Measurements from ENCODE around the gene SLC25A25.
"Not testable (repeated sequence)": the region's sequence is repeated elsewhere in the genome, so short reads cannot be mapped to it uniquely, and the experiment has no call there.

The SLC25A25 gene

DNA sequence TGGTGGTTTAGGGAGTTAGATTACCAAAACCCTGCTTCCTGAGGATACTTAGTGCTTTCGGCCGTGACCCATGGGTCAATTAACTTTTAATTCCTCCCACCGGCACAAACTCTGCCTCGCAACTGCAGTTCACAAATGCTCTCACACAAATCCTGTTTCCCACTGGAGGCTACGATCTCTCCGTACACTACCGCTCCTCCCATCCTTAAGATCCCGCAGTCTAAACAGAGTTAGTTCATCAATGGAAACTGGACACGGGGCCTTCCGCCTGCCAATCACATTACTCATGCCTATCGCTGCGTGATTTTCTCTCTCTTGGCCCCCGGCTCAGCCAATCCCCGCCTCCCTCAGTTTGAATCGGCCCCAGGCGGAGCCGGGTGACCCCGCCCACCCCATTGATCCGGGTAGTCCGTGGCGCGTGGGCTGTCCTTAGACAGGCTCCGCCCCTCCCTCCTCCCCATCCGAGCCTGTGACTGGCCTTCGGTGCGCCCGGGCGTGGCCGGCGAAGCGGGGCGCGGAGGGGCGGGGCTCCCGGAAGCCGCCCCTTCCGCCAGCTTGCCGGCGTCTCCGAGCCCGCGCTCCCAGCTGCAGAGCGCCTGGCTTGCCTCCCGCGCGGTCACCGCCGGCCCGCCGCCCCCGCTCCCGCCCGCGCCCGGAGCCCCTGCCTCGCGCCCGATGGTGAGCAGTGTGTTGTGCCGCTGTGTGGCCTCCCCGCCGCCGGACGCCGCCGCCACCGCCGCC lies at the start of gene SLC25A25:
SLC25A25 (plus strand) TSS at position 588 of the 741 bp plus-strand sequence; CDS start at position 676, 88 bp downstream.
- TF ChIP-seq CTCF (IDR thresholded peaks at IDR 0.05; ENCODE audit: insufficient read depth, missing control alignments): no peak
- FAIRE-seq (no peak), DNase-seq (ENCODE audit: insufficient read length, low spot score) (peak; percentile 75)

DNA sequence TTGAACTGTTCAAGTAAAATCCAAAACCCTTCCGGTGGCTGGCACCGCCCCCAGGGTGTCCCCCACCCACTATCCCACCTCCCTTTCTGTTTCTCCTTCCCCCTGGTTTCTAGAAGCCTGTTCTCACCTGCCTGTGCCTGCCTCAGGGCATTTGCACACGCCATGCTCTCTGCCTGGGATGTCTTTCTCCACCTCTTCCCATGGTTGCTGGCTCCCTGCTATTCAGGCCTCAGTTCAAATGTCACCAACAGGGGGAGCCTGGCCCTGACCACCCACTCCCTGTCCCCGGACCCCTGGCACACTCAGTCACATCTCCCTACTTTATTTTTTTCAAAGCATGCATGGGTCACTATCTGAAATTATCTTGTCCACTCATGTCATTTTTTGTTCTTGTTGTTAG lies 47.3 kb upstream of the SLC25A25 start:
- FAIRE-seq: no peak
- peak; percentile 5 for TF ChIP-seq CTCF (IDR thresholded peaks at IDR 0.05; ENCODE audit: insufficient read depth, missing control alignments)

GRCh38 chr9:128021098-128021497 lies 46.9 kb upstream of the SLC25A25 start:
- FAIRE-seq: no peak
- no peak for DNase-seq (ENCODE audit: insufficient read length, low spot score)
- TF ChIP-seq CTCF (IDR thresholded peaks at IDR 0.05; ENCODE audit: insufficient read depth, missing control alignments): no peak

More for the DNA sequence above, 47.3 kb upstream of the SLC25A25 start:
- no peak for DNase-seq (ENCODE audit: insufficient read length, low spot score)

DNA sequence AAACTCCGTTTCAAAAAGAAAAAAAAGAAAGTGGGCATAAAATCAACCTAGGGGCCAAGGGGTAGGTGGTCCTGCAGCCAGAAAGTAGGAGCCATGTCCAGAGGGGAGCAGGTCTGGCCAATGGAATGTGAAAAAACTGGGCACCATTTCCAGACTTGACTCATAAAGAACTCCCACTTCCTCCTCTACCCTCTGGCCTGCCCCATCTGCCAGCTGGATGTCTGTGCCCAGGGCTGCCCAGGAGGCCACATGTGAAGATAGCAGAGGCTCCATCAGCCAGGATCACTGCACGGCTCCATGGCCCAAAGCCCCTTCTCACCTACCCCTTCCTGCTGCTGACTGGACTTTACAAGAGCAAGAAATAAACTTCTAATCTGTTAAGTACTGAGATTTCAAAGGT lies 45.1 kb upstream of the SLC25A25 start:
- FAIRE-seq (no peak), DNase-seq (ENCODE audit: insufficient read length, low spot score) (no peak)
- TF ChIP-seq CTCF (IDR thresholded peaks at IDR 0.05; ENCODE audit: insufficient read depth, missing control alignments): no peak

DNA sequence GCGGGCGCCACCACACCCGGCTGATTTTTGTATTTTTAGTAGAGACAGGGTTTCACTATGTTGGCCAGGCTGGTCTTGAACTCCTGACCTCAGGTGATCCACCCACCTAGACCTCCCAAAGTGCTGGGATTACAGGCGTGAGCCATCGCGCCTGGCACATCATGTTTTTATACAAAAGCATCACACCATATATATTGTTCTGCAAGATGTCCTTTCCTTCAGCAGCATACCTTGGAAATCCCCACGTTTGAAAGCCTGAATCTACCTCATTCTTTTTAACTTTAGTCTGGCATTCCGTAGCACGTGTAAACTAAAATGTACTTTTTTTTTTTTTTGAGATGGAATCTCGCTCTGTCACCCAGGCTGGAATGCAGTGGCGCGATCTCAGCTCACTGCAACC lies 44.4 kb upstream of the SLC25A25 start:
- DNase-seq (ENCODE audit: insufficient read length, low spot score); FAIRE-seq: not testable (repeated sequence)

DNA sequence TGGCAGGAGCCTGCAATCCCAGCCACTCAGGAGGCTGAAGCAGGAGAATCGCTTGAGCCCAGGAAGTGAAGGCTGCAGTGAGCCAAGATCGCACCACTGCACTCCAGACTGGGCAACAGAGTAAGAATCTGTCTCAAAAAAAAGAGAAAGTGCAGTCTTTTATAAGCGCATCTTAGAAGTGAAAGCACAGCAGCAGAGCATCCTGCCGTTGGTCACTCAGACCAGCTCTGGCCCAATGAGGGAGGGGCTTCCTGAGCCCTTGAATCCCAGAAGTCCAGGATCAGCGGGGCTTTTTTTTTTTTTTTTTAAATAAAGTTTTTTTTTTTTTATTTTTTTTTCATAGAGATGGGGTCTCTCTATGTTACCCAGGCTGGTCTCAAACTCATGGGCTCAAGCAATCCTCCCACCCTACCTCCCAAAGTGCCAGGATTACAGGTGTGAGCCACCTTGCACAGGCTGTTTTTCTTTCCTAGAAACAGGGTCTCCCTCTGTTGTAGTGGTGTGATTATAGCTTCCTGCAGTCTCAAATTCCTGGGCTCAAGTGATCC lies 43.2 kb upstream of the SLC25A25 start:
- FAIRE-seq (no peak), DNase-seq (ENCODE audit: insufficient read length, low spot score) (no peak)
- no peak for TF ChIP-seq CTCF (IDR thresholded peaks at IDR 0.05; ENCODE audit: insufficient read depth, missing control alignments)

- DNase-seq (ENCODE audit: insufficient read length, low spot score) (no peak), FAIRE-seq (no peak)
- no peak for TF ChIP-seq CTCF (IDR thresholded peaks at IDR 0.05; ENCODE audit: insufficient read depth, missing control alignments)
Observed at GRCh38 chr9:128025736-128026135, 42.3 kb upstream of the SLC25A25 start.
